Measurements from ENCODE around the gene CLK3. TPM values are rescaled to one million over a fixed set of nuclear protein-coding genes. Genes with fewer than 3 reads are reported as not detected.
"Not testable (repeated sequence)": the region's sequence is repeated elsewhere in the genome, so short reads cannot be mapped to it uniquely, and the experiment has no call there.

Gene CLK3
- total and polyA plus RNA-seq, 2 donors (not counting 1 experiment from before 2014, with no cell fraction given), result 39.9 to 43.1 TPM

- peak in 1 of 2 donors; percentile 83 for DNase-seq (ENCODE audit: low read depth in 2 of 2)
- Histone ChIP-seq H3K27me3 (ENCODE audit: control insufficient read depth, insufficient read depth, low read length) (no peaks in the 10 kb centered on the region), H4K20me1 (ENCODE audit: control insufficient read depth, extremely low read depth, insufficient read depth, low read length) (peaks cover 2% of the 10 kb centered on the region), H3K36me3 (ENCODE audit: control insufficient read depth, insufficient read depth, low read length) (no peaks in the 10 kb centered on the region), H3K27ac (ENCODE audit: insufficient read depth, low read length) (no peak overlapping the region), H3K4me1 (ENCODE audit: control insufficient read depth, extremely low read depth, insufficient read depth, low read length) (peaks cover 3% of the 10 kb centered on the region), H3K4me2 (ENCODE audit: extremely low read depth, insufficient read depth, low read length) (no peak overlapping the region), H3K4me3 (replicated peaks in 1 of 4; ENCODE audit: control extremely low read depth in 1 of 4, insufficient read depth in 1 of 4, low read depth in 3 of 4, low read length in 4 of 4) (no peak overlapping the region), H2AFZ (ENCODE audit: low read length) (no peak overlapping the region), H3K9me3 (ENCODE audit: control insufficient read depth, insufficient read depth, low read depth, low read length) (no peaks in the 10 kb centered on the region), H3K9ac (ENCODE audit: insufficient read depth, low read length) (no peak overlapping the region), H3K79me2 (ENCODE audit: control insufficient read depth, insufficient read depth, low read length) (no peaks in the 10 kb centered on the region)
- TF ChIP-seq, protein P1, sequence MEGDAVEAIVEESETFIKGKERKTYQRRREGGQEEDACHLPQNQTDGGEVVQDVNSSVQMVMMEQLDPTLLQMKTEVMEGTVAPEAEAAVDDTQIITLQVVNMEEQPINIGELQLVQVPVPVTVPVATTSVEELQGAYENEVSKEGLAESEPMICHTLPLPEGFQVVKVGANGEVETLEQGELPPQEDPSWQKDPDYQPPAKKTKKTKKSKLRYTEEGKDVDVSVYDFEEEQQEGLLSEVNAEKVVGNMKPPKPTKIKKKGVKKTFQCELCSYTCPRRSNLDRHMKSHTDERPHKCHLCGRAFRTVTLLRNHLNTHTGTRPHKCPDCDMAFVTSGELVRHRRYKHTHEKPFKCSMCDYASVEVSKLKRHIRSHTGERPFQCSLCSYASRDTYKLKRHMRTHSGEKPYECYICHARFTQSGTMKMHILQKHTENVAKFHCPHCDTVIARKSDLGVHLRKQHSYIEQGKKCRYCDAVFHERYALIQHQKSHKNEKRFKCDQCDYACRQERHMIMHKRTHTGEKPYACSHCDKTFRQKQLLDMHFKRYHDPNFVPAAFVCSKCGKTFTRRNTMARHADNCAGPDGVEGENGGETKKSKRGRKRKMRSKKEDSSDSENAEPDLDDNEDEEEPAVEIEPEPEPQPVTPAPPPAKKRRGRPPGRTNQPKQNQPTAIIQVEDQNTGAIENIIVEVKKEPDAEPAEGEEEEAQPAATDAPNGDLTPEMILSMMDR (conservative IDR thresholded peaks at IDR 0.05 in 1 of 2, IDR thresholded peaks at IDR 0.05 in 1 of 2; ENCODE audit: low read depth in 1 of 2, low read length in 2 of 2), result no peak
- TF ChIP-seq EZH2 (IDR thresholded peaks at IDR 0.05; ENCODE audit: low read length, missing control alignments), result no peak
Observed at GRCh38 chr15:74657846-74658245, 42.2 kb downstream of the CLK3 start.

GRCh38 chr15:74661280-74661679, 45.6 kb downstream of the CLK3 start:
- DNase-seq (ENCODE audit: low read depth in 2 of 2); H3K9ac ChIP-seq (ENCODE audit: insufficient read depth, low read length); H3K4me2 ChIP-seq (ENCODE audit: extremely low read depth, insufficient read depth, low read length); H3K4me3 ChIP-seq (replicated peaks in 1 of 4; ENCODE audit: control extremely low read depth in 1 of 4, insufficient read depth in 1 of 4, low read depth in 3 of 4, low read length in 4 of 4); H3K36me3 ChIP-seq (ENCODE audit: control insufficient read depth, insufficient read depth, low read length); H3K27me3 ChIP-seq (ENCODE audit: control insufficient read depth, insufficient read depth, low read length); H3K4me1 ChIP-seq (ENCODE audit: control insufficient read depth, extremely low read depth, insufficient read depth, low read length); H2AFZ ChIP-seq (ENCODE audit: low read length); H3K79me2 ChIP-seq (ENCODE audit: control insufficient read depth, insufficient read depth, low read length); H4K20me1 ChIP-seq (ENCODE audit: control insufficient read depth, extremely low read depth, insufficient read depth, low read length); H3K27ac ChIP-seq (ENCODE audit: insufficient read depth, low read length); H3K9me3 ChIP-seq (ENCODE audit: control insufficient read depth, insufficient read depth, low read depth, low read length): not testable (repeated sequence)

GRCh38 chr15:74662064-74662860, 46.6 kb downstream of the CLK3 start:
- Histone ChIP-seq H3K79me2 (ENCODE audit: control insufficient read depth, insufficient read depth, low read length) (no peaks in the 10 kb centered on the region), H2AFZ (ENCODE audit: low read length) (no peak overlapping the region), H3K4me2 (ENCODE audit: extremely low read depth, insufficient read depth, low read length) (no peak overlapping the region), H3K4me3 (replicated peaks in 1 of 4; ENCODE audit: control extremely low read depth in 1 of 4, insufficient read depth in 1 of 4, low read depth in 3 of 4, low read length in 4 of 4) (no peak overlapping the region), H3K36me3 (ENCODE audit: control insufficient read depth, insufficient read depth, low read length) (no peaks in the 10 kb centered on the region), H3K27ac (ENCODE audit: insufficient read depth, low read length) (no peak overlapping the region), H3K27me3 (ENCODE audit: control insufficient read depth, insufficient read depth, low read length) (no peaks in the 10 kb centered on the region), H4K20me1 (ENCODE audit: control insufficient read depth, extremely low read depth, insufficient read depth, low read length) (peaks cover 2% of the 10 kb centered on the region), H3K4me1 (ENCODE audit: control insufficient read depth, extremely low read depth, insufficient read depth, low read length) (peaks cover 2% of the 10 kb centered on the region), H3K9me3 (ENCODE audit: control insufficient read depth, insufficient read depth, low read depth, low read length) (no peaks in the 10 kb centered on the region), H3K9ac (ENCODE audit: insufficient read depth, low read length) (no peak overlapping the region)
- TF ChIP-seq, protein P1 (conservative IDR thresholded peaks at IDR 0.05 in 1 of 2, IDR thresholded peaks at IDR 0.05 in 1 of 2; ENCODE audit: low read depth in 1 of 2, low read length in 2 of 2), result no peak
- no peak for TF ChIP-seq EZH2 (IDR thresholded peaks at IDR 0.05; ENCODE audit: low read length, missing control alignments)
- DNase-seq (ENCODE audit: low read depth in 2 of 2), result no peak
